ENCODE data around the gene UNC13A. TPM values are rescaled to one million over a fixed set of nuclear protein-coding genes. Genes with fewer than 3 reads are reported as not detected.

UNC13A gene
- total and polyA plus RNA-seq, 2 of the 13 experiments (the other 11 are each of a cell fraction or from before 2014, with no cell fraction given), result 0.11 to 0.45 TPM

GRCh38 chr19:17605761-17606589 lies 82.2 kb downstream of the UNC13A start (continued):
- TF ChIP-seq ZBTB34 (CRISPR knock-in tag; IDR thresholded peaks at IDR 0.05) (peak; percentile 94), NFIC (IDR thresholded peaks at IDR 0.05; ENCODE audit: low read length) (no peak), RFX5 (IDR thresholded peaks at IDR 0.05; ENCODE audit: low read depth, low read length) (no peak), MEIS1 (CRISPR knock-in tag; IDR thresholded peaks at IDR 0.05; ENCODE audit: borderline replicate concordance) (peak; percentile 96), ZNF737 (CRISPR knock-in tag; IDR thresholded peaks at IDR 0.05; ENCODE audit: borderline replicate concordance) (peak; percentile 81; the same call in 1 of the 2 replicates), MYNN (CRISPR knock-in tag; IDR thresholded peaks at IDR 0.05; ENCODE audit: low read depth) (peak; percentile 78; the same call in 1 of the 2 replicates), ZNF839 (CRISPR knock-in tag; IDR thresholded peaks at IDR 0.05; ENCODE audit: borderline replicate concordance) (peak; percentile 91; the same call in 1 of the 2 replicates), ZFP36L2 (CRISPR knock-in tag; IDR thresholded peaks at IDR 0.05) (0 out of 2 replicates have a peak, but pooled peaks have one; percentile 44), STAT5B (CRISPR knock-in tag; IDR thresholded peaks at IDR 0.05) (peak; percentile 89; the same call in 1 of the 2 replicates), IKZF1 (IDR thresholded peaks at IDR 0.05) (no peak), ZMYM4 (CRISPR knock-in tag; IDR thresholded peaks at IDR 0.05) (peak; percentile 95), ZNF672 (CRISPR knock-in tag; IDR thresholded peaks at IDR 0.05) (peak; percentile 81), SKI (IDR thresholded peaks at IDR 0.05; ENCODE audit: partially characterized antibody) (no peak), HNRNPH1 (optimal IDR thresholded peaks at IDR 0.05; ENCODE audit: low read depth, low read length) (no peak), ZFP36L1 (CRISPR knock-in tag; IDR thresholded peaks at IDR 0.05) (peak; percentile 99)
- TF ChIP-seq, protein P1, sequence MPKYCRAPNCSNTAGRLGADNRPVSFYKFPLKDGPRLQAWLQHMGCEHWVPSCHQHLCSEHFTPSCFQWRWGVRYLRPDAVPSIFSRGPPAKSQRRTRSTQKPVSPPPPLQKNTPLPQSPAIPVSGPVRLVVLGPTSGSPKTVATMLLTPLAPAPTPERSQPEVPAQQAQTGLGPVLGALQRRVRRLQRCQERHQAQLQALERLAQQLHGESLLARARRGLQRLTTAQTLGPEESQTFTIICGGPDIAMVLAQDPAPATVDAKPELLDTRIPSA (CRISPR knock-in tag; IDR thresholded peaks at IDR 0.05; ENCODE audit: borderline replicate concordance), result peak; percentile 99
- TF ChIP-seq, protein P2, sequence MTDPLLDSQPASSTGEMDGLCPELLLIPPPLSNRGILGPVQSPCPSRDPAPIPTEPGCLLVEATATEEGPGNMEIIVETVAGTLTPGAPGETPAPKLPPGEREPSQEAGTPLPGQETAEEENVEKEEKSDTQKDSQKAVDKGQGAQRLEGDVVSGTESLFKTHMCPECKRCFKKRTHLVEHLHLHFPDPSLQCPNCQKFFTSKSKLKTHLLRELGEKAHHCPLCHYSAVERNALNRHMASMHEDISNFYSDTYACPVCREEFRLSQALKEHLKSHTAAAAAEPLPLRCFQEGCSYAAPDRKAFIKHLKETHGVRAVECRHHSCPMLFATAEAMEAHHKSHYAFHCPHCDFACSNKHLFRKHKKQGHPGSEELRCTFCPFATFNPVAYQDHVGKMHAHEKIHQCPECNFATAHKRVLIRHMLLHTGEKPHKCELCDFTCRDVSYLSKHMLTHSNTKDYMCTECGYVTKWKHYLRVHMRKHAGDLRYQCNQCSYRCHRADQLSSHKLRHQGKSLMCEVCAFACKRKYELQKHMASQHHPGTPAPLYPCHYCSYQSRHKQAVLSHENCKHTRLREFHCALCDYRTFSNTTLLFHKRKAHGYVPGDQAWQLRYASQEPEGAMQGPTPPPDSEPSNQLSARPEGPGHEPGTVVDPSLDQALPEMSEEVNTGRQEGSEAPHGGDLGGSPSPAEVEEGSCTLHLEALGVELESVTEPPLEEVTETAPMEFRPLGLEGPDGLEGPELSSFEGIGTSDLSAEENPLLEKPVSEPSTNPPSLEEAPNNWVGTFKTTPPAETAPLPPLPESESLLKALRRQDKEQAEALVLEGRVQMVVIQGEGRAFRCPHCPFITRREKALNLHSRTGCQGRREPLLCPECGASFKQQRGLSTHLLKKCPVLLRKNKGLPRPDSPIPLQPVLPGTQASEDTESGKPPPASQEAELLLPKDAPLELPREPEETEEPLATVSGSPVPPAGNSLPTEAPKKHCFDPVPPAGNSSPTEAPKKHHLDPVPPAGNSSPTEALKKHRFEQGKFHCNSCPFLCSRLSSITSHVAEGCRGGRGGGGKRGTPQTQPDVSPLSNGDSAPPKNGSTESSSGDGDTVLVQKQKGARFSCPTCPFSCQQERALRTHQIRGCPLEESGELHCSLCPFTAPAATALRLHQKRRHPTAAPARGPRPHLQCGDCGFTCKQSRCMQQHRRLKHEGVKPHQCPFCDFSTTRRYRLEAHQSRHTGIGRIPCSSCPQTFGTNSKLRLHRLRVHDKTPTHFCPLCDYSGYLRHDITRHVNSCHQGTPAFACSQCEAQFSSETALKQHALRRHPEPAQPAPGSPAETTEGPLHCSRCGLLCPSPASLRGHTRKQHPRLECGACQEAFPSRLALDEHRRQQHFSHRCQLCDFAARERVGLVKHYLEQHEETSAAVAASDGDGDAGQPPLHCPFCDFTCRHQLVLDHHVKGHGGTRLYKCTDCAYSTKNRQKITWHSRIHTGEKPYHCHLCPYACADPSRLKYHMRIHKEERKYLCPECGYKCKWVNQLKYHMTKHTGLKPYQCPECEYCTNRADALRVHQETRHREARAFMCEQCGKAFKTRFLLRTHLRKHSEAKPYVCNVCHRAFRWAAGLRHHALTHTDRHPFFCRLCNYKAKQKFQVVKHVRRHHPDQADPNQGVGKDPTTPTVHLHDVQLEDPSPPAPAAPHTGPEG (CRISPR knock-in tag; IDR thresholded peaks at IDR 0.05), result peak; percentile 97

Data from HepG2 (cell line).